Measurements from ENCODE around the gene CCDC188.

CCDC188 gene

DNA sequence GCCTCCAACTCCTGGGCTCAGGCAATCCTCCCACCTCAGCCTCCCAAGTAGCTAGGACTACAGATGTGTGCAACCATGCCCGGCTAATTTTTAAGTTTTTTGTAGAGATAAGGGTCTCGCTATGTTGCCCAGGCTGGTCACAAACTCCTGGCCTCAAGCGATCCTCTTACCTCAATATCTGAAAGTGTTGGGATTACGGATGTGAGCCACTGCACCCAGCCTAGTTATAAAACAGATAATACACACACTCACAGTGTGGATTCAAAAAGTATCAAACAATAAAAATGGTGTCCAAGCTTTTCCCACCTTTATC, 377 bp upstream of the CCDC188 start:
- Mint-ChIP-seq H3K4me3 (no peak overlapping the region), H3K9me3 (no peaks in the 10 kb centered on the region), H3K27me3 (no peaks in the 10 kb centered on the region), H3K4me1 (ENCODE audit: low read depth) (peaks cover 4% of the 10 kb centered on the region), H3K27ac (no peak overlapping the region), H3K36me3 (ENCODE audit: low read depth) (no peaks in the 10 kb centered on the region)

DNA sequence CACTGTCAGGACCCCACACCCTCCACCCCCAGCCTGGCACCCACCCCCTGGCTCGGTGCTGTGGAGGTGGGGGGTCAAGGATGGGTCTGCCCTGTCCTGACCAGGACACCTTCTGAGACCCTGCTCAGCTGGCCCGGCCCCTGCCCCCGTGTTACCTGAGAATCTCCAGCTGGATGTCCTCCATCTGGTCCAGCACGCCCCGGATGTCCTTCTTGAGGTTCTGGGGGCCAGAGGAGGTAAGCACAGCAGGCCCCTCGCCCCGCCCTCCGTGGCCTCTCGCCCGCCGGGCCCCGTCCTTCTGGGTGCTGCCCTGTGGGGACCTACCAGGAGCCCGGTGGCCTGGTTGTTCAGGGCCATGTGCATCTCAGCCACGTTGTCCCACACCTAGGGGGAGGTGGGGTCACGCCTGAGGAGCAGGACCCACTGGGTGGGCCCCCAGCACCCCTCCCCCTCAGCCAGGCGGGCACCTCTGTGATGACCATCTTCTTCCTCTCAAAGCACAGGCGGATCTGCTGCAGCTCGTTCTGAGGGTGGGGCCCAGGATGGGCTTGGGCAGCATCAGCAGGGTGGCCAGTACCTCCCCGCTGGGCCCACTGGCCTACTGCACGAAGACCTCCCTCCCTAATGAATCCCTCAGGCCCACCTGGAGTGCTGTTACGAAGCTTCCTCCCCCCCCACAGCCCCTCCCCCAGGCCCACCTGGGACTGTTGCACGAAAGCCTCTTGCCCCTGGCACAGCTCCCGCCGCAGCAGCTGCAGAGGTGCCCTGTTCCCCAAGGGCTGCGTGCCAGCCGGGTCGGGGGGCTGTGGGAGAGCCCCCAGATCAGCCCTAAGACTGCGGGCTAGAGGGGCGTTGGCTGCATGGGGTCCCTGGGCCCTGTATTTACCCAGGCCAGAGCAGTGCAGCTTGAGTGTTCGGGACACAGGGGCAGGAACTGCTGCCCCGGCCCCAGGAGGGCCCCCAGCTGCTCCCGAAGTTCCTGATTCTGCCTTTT, 1.3 kb downstream of the CCDC188 start:
- Mint-ChIP-seq H3K4me3 (no peak overlapping the region), H3K9me3 (no peaks in the 10 kb centered on the region), H3K27me3 (no peaks in the 10 kb centered on the region), H3K4me1 (ENCODE audit: low read depth) (peaks cover 4% of the 10 kb centered on the region), H3K36me3 (ENCODE audit: low read depth) (no peaks in the 10 kb centered on the region), H3K27ac (no peak overlapping the region)

DNA sequence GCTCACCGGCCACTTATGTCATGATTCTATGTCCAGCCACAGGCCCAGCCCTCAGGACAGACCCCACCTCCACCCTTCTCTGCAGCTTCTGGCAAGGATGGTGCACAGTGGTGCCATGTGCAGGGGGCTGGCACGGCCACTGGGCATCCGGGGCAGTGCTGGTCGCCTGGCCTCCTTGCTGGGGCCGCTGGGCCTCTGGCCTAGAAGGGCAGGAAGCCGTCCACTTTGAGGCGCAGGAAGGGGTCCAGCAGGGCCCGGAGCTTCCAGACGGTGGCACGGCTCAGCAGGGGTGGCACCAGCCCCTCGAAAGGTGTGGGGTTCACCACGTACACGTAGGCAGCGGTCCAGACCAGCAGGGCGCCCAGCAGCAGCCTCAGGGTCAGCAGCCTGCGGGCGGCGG, 2.4 kb downstream of the CCDC188 start:
- Mint-ChIP-seq H3K9me3 (no peaks in the 10 kb centered on the region), H3K36me3 (ENCODE audit: low read depth) (no peaks in the 10 kb centered on the region)

DNA sequence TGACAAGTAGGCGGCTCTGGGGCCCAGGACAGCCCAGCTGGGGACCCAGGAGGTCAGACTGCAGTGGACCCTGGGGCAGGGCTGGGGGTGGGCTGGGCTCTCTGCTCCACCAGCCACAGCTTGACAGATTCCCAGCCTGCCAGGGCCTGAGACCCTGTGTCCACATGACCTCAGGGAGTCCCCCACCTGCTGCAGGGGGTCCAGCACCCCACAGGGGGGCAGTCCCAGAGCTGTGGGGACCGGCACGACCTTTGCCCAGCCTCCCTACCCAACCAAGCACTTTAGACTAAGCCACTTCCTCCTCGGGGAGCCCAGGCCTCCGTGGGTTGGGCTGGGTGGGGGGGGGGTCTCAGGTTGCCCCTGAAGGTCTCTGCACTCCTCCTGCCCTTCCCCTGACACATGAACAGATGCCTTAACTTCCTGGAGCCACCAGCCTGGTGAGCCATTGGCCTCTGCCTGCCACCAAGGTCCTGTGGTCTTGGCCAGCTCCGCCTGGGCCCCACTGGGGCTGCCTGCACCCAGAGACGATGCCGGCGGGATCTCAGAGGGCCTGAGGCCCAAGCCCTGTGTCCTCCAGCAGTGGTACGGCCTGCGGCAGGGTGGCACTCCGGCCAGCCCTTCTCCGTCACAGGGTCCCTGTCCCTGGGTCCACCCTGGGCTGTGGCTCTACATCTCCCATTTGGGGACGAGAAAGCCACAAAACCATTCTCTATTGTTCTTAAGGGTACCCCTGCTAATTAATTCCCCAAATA, 3.4 kb downstream of the CCDC188 start:
- Mint-ChIP-seq H3K36me3 (ENCODE audit: low read depth) (no peaks in the 10 kb centered on the region), H3K9me3 (no peaks in the 10 kb centered on the region), H3K27me3 (no peaks in the 10 kb centered on the region), H3K4me3 (no peak overlapping the region), H3K4me1 (ENCODE audit: low read depth) (peaks cover 4% of the 10 kb centered on the region), H3K27ac (no peak overlapping the region)

More for the DNA sequence above, 2.4 kb downstream of the CCDC188 start:
- Mint-ChIP-seq H3K4me3 (no peak overlapping the region), H3K27me3 (no peaks in the 10 kb centered on the region), H3K27ac (no peak overlapping the region), H3K4me1 (ENCODE audit: low read depth) (peaks cover 4% of the 10 kb centered on the region)

DNA sequence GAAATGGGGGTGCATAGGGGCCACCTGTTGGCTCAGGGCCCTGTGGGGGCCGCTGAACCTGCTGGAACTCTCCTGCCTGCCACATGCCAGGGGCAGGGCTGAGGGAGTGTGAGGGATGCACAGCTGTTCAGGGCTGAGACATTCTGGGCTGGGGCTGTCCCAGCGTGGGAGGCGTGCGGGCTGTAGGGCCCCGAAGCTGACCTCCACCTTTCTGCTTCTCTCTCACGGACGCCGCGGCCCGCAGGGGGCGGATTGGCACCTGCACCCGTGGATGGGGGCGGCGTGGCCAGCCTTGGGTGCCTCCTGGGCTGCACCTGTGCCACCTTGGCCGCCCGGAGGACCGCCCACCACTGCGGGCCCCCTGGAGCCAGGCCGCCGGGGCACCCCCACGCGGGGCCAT, 4.1 kb downstream of the CCDC188 start:
- no peaks in the 10 kb centered on the region for H3K9me3 Mint-ChIP-seq
- H3K27me3 Mint-ChIP-seq = no peaks in the 10 kb centered on the region
- peaks cover 4% of the 10 kb centered on the region for H3K4me1 Mint-ChIP-seq (ENCODE audit: low read depth)
- H3K36me3 Mint-ChIP-seq (ENCODE audit: low read depth) = no peaks in the 10 kb centered on the region
- H3K27ac Mint-ChIP-seq = no peak overlapping the region
- no peak overlapping the region for H3K4me3 Mint-ChIP-seq

DNA sequence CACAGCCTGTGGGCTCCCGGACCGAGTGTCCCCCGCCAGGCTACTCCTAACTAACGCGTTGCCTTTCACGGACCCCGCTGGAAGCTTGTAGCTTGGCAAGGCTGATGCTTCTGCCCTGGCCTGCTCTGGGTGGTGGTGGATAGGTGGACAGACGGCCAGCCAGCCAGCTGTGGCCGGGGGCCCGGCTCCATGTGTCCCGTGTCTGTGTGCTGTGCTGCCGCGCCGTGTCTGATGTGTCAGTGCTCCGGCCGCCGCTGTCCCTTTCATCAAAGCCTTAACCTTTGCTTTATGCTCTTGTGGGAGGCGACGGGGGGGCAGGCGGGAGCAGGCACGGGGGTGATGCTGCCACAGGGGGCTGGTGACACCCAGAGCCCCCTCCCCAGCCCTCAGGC, 5.0 kb downstream of the CCDC188 start:
- Mint-ChIP-seq H3K27me3 (no peaks in the 10 kb centered on the region), H3K27ac (no peak overlapping the region), H3K4me3 (no peak overlapping the region), H3K4me1 (ENCODE audit: low read depth) (peaks cover 4% of the 10 kb centered on the region), H3K36me3 (ENCODE audit: low read depth) (no peaks in the 10 kb centered on the region), H3K9me3 (no peaks in the 10 kb centered on the region)

DNA sequence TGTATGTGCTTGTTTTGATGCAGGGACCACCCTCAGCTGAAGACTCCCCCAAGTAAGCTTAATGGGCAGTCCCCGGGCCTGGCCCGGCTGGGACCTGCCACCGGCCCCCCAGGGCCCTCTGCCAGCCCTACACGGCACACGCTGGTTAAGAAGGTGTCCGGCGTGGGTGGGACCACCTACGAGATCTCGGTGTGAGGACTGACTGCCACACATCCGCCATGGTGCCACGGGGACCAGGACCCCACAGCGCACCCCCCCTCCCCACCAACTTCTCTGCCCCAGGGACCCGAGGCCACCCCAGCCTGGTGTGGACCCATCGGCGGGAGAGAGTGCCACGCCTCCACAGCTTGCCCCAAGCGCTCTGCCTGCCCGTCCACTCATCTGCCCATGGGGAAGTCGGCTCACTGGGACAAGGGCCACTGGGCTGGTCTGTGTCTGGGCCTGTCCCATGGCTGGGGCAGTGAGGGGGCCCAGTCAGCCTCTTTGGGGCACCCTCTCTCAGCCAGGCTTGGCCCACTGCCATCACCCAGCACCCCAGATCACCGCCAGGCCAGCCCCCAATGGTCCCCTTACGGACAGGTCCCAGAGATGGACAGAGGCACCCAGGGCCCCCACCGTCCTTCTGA, 5.5 kb downstream of the CCDC188 start:
- Mint-ChIP-seq H3K4me1 (ENCODE audit: low read depth) (peaks cover 4% of the 10 kb centered on the region), H3K27me3 (no peaks in the 10 kb centered on the region), H3K9me3 (no peaks in the 10 kb centered on the region), H3K27ac (no peak overlapping the region), H3K36me3 (ENCODE audit: low read depth) (no peaks in the 10 kb centered on the region), H3K4me3 (no peak overlapping the region)

DNA sequence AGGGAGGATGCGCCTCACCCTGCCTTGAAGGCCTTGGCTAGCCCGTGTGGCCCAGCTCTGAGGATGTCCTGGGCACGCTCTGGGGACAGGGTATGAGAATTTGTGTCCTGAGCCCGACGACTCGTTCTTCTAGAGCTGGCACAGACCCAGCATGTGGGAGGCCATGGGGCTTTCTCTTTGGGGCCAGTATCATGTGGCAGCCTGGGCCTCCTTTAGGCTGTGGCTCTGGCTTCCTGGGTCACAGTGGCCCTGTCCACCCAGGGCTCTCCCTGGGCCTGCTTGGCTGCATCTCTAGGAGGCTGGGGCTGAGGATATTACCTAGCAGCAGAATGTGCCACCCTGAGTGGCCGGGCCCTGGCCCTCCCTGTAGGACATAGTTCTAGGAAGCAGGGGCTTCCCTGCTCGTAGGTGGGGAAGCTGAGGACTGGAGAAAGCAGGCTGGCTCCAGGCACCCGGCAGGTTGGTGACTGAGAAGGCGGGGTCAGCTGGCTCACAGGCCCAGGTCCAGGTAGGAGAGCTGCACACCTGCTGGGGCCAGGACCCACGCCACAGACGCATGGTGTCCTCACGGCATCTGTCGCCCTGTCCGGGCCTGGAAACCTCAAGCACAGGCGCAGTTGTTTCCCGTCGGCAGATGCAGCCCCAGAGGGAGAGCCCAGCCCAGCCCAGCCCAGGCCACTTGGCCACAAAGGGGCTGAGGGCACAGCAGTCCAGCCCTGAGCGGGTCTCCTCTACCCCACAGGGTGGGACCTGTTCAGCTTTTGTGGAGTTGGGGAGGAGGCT, 6.8 kb downstream of the CCDC188 start:
- H3K4me1 Mint-ChIP-seq (ENCODE audit: low read depth) = peaks cover 4% of the 10 kb centered on the region
- no peaks in the 10 kb centered on the region for H3K36me3 Mint-ChIP-seq (ENCODE audit: low read depth)
- H3K27ac Mint-ChIP-seq = no peak overlapping the region
- H3K4me3 Mint-ChIP-seq = no peak overlapping the region
- no peaks in the 10 kb centered on the region for H3K9me3 Mint-ChIP-seq
- H3K27me3 Mint-ChIP-seq = no peaks in the 10 kb centered on the region

DNA sequence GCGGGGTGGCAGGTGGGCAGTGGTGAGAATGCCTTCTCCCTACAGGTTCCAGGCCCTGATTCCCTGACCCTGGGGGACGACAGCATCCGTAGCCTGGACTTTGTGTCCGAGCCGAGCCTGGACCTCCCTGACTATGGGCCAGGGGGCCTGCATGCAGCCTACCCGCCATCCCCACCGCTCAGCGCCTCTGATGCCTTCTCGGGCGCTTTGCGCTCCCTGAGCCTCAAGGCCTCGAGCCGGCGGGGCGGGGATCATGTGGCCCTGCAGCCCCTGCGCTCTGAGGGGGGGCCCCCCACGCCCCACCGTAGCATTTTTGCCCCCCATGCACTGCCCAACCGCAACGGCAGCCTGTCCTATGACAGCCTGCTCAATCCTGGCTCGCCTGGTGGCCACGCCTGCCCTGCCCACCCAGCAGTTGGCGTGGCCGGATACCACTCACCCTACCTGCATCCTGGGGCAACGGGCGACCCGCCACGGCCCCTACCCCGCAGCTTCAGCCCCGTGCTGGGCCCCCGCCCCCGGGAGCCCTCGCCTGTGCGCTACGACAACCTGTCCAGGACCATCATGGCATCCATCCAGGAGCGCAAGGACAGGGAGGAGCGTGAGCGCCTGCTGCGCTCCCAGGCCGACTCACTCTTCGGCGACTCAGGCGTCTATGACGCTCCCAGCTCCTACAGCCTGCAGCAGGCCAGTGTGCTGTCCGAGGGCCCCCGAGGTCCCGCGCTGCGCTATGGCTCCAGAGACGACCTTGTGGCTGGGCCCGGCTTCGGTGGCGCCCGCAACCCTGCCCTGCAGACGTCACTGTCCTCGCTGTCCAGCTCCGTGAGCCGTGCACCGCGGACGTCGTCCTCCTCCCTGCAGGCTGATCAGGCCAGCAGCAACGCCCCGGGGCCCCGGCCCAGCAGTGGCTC, 7.9 kb downstream of the CCDC188 start:
- H3K27me3 Mint-ChIP-seq = no peaks in the 10 kb centered on the region
- no peaks in the 10 kb centered on the region for H3K36me3 Mint-ChIP-seq (ENCODE audit: low read depth)
- H3K27ac Mint-ChIP-seq = no peak overlapping the region
- H3K4me3 Mint-ChIP-seq = no peak overlapping the region
- no peaks in the 10 kb centered on the region for H3K9me3 Mint-ChIP-seq
- H3K4me1 Mint-ChIP-seq (ENCODE audit: low read depth) = peaks cover 6% of the 10 kb centered on the region

DNA sequence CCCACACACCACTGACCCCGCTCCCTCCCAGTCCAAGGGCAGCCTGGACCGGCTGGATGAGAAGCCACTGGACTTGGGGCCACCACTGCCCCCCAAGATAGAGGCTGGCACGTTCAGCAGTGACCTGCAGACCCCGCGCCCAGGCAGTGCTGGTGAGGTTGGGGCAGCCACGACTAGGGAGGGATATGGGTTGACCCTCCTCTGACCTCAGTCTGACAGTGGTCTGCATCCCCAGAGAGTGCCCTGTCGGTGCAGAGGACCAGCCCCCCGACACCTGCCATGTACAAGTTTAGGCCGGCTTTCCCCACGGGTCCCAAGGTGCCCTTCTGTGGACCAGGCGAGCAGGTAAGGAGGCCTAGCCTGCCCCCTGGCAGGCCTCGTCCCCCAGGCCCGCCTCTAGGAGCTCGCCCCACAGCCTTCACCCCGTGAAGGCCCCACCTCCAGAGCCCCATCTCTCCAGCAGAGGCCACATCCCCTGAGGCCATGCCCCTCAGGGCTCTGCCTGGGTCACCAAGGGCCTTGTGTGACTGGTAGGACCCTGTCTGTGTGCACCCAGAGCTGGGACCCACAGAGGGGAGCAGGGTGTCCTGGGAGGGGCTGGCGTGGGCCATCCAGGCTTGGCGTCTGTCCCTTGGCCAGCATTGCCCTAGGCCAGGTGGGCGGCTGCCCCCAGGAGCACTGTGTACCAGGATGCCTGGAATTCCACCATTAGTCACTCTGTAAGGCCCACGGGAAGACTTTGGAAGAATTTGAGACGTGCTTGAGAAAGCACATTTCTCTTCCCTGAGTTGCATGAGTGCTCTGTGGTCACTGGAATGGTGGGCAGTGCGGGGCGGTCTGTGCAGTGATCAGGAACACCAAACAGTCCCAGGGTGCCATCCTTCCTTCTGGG, 9.4 kb downstream of the CCDC188 start:
- Mint-ChIP-seq H3K27me3 (no peaks in the 10 kb centered on the region), H3K9me3 (no peaks in the 10 kb centered on the region), H3K36me3 (ENCODE audit: low read depth) (no peaks in the 10 kb centered on the region)

DNA sequence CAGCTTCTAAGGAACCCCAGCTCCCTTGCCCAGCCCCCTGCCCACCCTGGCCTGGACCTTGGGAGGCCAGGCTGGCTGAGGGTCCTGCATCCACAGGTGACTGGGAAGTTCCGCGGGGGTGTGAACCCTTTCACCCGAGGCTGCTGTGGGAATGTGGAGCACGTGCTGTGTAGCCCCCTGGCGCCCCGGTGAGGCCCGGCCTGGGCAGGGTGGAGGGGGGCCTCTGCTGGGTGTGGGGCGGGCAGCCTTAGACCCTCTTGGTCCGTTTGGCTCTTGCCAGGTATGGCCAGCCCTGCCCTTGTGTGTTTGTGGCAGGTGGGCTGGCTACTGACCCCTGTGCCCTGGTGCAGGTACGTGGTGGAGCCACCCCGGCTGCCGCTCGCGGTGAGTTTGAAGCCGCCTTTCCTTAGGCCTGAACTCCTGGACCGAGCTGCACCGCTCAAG, 10.3 kb downstream of the CCDC188 start:
- no peak overlapping the region for H3K27ac Mint-ChIP-seq
- no peaks in the 10 kb centered on the region for H3K36me3 Mint-ChIP-seq (ENCODE audit: low read depth)
- H3K27me3 Mint-ChIP-seq = no peaks in the 10 kb centered on the region
- no peak overlapping the region for H3K4me3 Mint-ChIP-seq
- H3K9me3 Mint-ChIP-seq = no peaks in the 10 kb centered on the region
- peaks cover 10% of the 10 kb centered on the region for H3K4me1 Mint-ChIP-seq (ENCODE audit: low read depth)

More for the DNA sequence above, 9.4 kb downstream of the CCDC188 start:
- peaks cover 8% of the 10 kb centered on the region for H3K4me1 Mint-ChIP-seq (ENCODE audit: low read depth)
- H3K4me3 Mint-ChIP-seq = no peak overlapping the region
- no peak overlapping the region for H3K27ac Mint-ChIP-seq

DNA sequence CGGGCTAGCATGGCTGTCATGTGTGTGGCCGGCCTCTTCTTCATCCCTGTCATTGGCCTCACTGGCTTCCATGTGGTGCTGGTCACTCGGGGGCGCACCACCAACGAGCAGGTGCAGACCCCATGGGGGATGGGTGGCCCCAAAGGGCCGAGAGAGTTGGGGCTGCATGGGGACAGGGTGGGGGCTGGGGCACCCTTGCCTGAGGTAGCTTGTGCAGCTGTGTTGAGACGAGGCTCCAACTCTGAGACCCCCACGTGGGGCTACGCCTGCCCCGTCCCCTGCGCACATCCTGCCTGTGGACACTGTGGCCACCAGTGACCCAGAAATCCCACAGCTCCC, 10.8 kb downstream of the CCDC188 start:
- H3K27me3 Mint-ChIP-seq = no peaks in the 10 kb centered on the region
- H3K9me3 Mint-ChIP-seq = no peaks in the 10 kb centered on the region
- no peak overlapping the region for H3K27ac Mint-ChIP-seq
- H3K4me3 Mint-ChIP-seq = no peak overlapping the region
- no peaks in the 10 kb centered on the region for H3K36me3 Mint-ChIP-seq (ENCODE audit: low read depth)
- H3K4me1 Mint-ChIP-seq (ENCODE audit: low read depth) = peaks cover 10% of the 10 kb centered on the region

All from stimulated activated naive CD8-positive, alpha-beta T cell treated with anti-CD3 and anti-CD28 coated beads, Interleukin-15, Interleukin-2, amounts not matched to agents 100 ng/mL and 50 ng/mL, for 24 hours (primary cell).